Keratinocyte (primary cell): Measurements from ENCODE around the gene TNFRSF4. TPM values are rescaled to one million over a fixed set of nuclear protein-coding genes. Genes with fewer than 3 reads are reported as not detected.
"Not testable (repeated sequence)": the region's sequence is repeated elsewhere in the genome, so short reads cannot be mapped to it uniquely, and the experiment has no call there.

Experiments used
- DNase-seq: peaks from one replicate; pipeline ENCODE4 v3.0.0-alpha.2; 2011; ENCODE audit warnings: low read depth, missing footprints, low spot score
- FAIRE-seq: peaks from 2 replicates; lab custom pipeline; 2011; peaks lifted over from hg19 to GRCh38; lab: Jason Lieb, UNC
- H2AFZ ChIP-seq: 2 replicates; pipeline ENCODE4 v1.6.0; 2012; ENCODE audit warnings: low read length, control low read depth, inconsistent platforms; ENCODE audit not compliant: control insufficient read depth
- H3K27ac ChIP-seq: 2 replicates; pipeline ENCODE4 v1.5.1; 2011; ENCODE audit warnings: low read length; ENCODE audit not compliant: control insufficient read depth, insufficient read depth
- H3K27me3 ChIP-seq: 3 replicates; pipeline ENCODE4 v1.6.0; 2011; ENCODE audit warnings: low read length; ENCODE audit not compliant: control insufficient read depth, insufficient read depth; ENCODE audit errors: extremely low read depth
- H3K36me3 ChIP-seq, 2 experiments: 2 replicates in 1 of 2; 3 replicates in 1 of 2; pipeline ENCODE4 v1.5.1; 2011; ENCODE audit warnings: low read length in 2 of 2, mild to moderate bottlenecking in 1 of 2; ENCODE audit not compliant: control insufficient read depth in 2 of 2, insufficient read depth in 2 of 2; ENCODE audit errors: extremely low read depth in 1 of 2
- H3K4me1 ChIP-seq: 3 replicates; pipeline ENCODE4 v1.5.1; 2011; ENCODE audit warnings: low read length; ENCODE audit not compliant: control insufficient read depth, insufficient read depth; ENCODE audit errors: extremely low read depth
- H3K4me2 ChIP-seq: 3 replicates; pipeline ENCODE4 v1.6.0; 2011; ENCODE audit warnings: low read depth, low read length; ENCODE audit not compliant: control insufficient read depth, insufficient read depth; ENCODE audit errors: extremely low read depth
- H3K4me3 ChIP-seq, 3 experiments: fragments of 200-600 bp in 1 of 3; sonication (generic) in 1 of 3; 2 replicates in 2 of 3; 3 replicates in 1 of 3; pipeline ENCODE4 v1.5.1; 2011 to 2016; ENCODE audit warnings: low read length in 3 of 3, mild to moderate bottlenecking in 3 of 3, control low read depth in 2 of 3, inconsistent platforms in 1 of 3, low read depth in 1 of 3, mixed read lengths in 1 of 3, mixed run types in 1 of 3, moderate library complexity in 1 of 3; ENCODE audit not compliant: control insufficient read depth in 2 of 3, insufficient read depth in 2 of 3; ENCODE audit errors: extremely low read depth in 1 of 3
- H3K79me2 ChIP-seq: 2 replicates; pipeline ENCODE4 v1.6.0; 2012; ENCODE audit warnings: low read length; ENCODE audit not compliant: control insufficient read depth, insufficient read depth
- H3K9ac ChIP-seq: 3 replicates; pipeline ENCODE4 v1.6.0; 2011; ENCODE audit warnings: low read length; ENCODE audit not compliant: control insufficient read depth, insufficient read depth; ENCODE audit errors: extremely low read depth
- H3K9me1 ChIP-seq: 3 replicates; pipeline ENCODE4 v1.6.0; 2011; ENCODE audit warnings: low read length; ENCODE audit not compliant: control insufficient read depth, insufficient read depth; ENCODE audit errors: extremely low read depth
- H3K9me3 ChIP-seq: 2 replicates; pipeline ENCODE4 v1.5.1; 2012; ENCODE audit warnings: low read depth, low read length; ENCODE audit not compliant: control insufficient read depth
- H4K20me1 ChIP-seq: 3 replicates; pipeline ENCODE4 v1.6.0; 2011; ENCODE audit warnings: low read length; ENCODE audit not compliant: control insufficient read depth, insufficient read depth; ENCODE audit errors: extremely low read depth
- CTCF ChIP-seq, 3 experiments: IDR thresholded peaks in 1 of 3; conservative IDR thresholded peaks in 1 of 3; optimal IDR thresholded peaks in 1 of 3; 2 replicates in 2 of 3; 3 replicates in 1 of 3; pipeline versions ENCODE3 to v1.5.1; 2011; ENCODE audit warnings: low read length in 3 of 3, mild to moderate bottlenecking in 3 of 3, moderate library complexity in 2 of 3, control low read depth in 1 of 3, inconsistent platforms in 1 of 3; ENCODE audit not compliant: insufficient read depth in 2 of 3; ENCODE audit errors: extremely low read depth in 1 of 3
- EZH2 ChIP-seq: IDR thresholded peaks from one replicate; pipeline ENCODE4 v1.6.1; 2012; ENCODE audit warnings: inconsistent platforms, mild to moderate bottlenecking, low read length, moderate library complexity
- dilution Hi-C: fragments of 300-500 bp; cut with MboI; formaldehyde crosslinking; loops from one replicate; pipeline ENCODE4 v1.7.0; 2020; ENCODE audit warnings: low sequenced_read_pairs; ENCODE audit not compliant: extremely low pct_ligation_motif_present
- polyA plus RNA-seq, 5 experiments: library from polyadenylated mRNA; depleted of rRNA in 3 of 5; stranded (reverse) in 3 of 5; stranded (forward) in 1 of 5; unstranded in 1 of 5; fragments of >200 nt; gene quantifications; 1 replicate in 1 of 5; 2 replicates in 3 of 5; 3 replicates in 1 of 5; pipeline versions ENCODE4 v1.2.1 to v1.2.3, GENCODE V29; 2011 to 2012; ENCODE audit warnings: missing spikeins in 2 of 5, low read depth in 1 of 5, low replicate concordance in 1 of 5

TNFRSF4 gene
- polyA plus RNA-seq, 1 donor (not counting 4 experiments of a cell fraction or from before 2014, with no cell fraction given) = not detected

- DNase-seq = no peak
- no peak for FAIRE-seq
- no peak overlapping the region for H3K4me2 ChIP-seq
Measured at GRCh38 chr1:1196431-1197187, 17.3 kb downstream of the TNFRSF4 start.

GRCh38 chr1:1195726-1196125, 18.2 kb downstream of the TNFRSF4 start:
- H2AFZ ChIP-seq, H3K9ac ChIP-seq, dilution Hi-C loops, FAIRE-seq, H3K4me2 ChIP-seq, H4K20me1 ChIP-seq, H3K27ac ChIP-seq, H3K27me3 ChIP-seq, H3K79me2 ChIP-seq, H3K9me3 ChIP-seq, H3K36me3 ChIP-seq, H3K4me3 ChIP-seq, H3K9me1 ChIP-seq, DNase-seq, H3K4me1 ChIP-seq: not testable (repeated sequence)

More at GRCh38 chr1:1196431-1197187, 17.3 kb downstream of the TNFRSF4 start:
- Histone ChIP-seq H3K27me3 (peaks cover 4% of the 10 kb centered on the region), H3K9me3 (peaks cover 2% of the 10 kb centered on the region), H3K27ac (no peak overlapping the region), H3K4me3 (no peak overlapping the region), H3K9me1 (no peaks in the 10 kb centered on the region), H4K20me1 (no peaks in the 10 kb centered on the region), H3K36me3 (no peaks in the 10 kb centered on the region), H2AFZ (no peak overlapping the region), H3K9ac (no peak overlapping the region), H3K4me1 (no peaks in the 10 kb centered on the region), H3K79me2 (no peaks in the 10 kb centered on the region)
- dilution Hi-C loops = no loop called here
- no peak for TF ChIP-seq EZH2
- TF ChIP-seq CTCF (optimal IDR thresholded peaks at IDR 0.05 in 1 of 3, IDR thresholded peaks at IDR 0.05 in 1 of 3, conservative IDR thresholded peaks at IDR 0.05 in 1 of 3; ENCODE audit: extremely low read depth in 1 of 3, insufficient read depth in 2 of 3, low read length in 3 of 3) = no peak
